ENCODE measurements around the gene CALML6.

DNA sequence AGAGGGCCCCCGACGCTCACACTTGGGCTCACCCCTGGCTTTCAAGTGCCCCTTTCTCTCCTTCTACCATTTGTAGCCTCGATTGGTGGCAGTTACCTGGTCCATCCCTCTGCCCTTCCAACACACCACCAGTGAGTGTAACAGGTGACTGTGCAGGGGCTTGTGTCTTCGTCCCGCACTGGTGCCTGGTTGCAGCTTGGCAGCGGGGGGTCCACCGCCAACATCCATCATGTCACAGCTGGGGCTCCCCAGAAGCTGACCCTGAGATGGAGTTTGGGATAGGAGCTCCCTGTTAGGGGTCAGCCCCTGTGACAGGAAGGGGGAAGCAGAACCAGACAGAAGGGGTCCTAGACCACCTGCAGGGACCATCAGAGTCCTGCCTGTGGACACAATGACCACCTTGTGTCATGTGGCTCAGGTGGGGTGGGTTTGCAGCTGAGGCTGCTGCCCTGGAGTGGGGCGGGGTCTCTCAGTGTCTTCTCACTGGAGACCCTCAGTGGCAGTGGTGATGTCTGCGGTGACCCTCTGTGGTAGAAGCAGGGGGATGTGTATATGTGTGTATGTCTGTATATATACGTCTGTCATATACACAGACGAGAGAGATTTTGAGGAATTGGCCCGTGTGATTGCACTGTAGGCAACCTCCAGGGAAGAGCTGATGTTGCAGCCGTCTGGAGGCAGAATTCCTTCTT is 3.6 kb upstream of the CALML6 start:
- TF ChIP-seq, protein P1, sequence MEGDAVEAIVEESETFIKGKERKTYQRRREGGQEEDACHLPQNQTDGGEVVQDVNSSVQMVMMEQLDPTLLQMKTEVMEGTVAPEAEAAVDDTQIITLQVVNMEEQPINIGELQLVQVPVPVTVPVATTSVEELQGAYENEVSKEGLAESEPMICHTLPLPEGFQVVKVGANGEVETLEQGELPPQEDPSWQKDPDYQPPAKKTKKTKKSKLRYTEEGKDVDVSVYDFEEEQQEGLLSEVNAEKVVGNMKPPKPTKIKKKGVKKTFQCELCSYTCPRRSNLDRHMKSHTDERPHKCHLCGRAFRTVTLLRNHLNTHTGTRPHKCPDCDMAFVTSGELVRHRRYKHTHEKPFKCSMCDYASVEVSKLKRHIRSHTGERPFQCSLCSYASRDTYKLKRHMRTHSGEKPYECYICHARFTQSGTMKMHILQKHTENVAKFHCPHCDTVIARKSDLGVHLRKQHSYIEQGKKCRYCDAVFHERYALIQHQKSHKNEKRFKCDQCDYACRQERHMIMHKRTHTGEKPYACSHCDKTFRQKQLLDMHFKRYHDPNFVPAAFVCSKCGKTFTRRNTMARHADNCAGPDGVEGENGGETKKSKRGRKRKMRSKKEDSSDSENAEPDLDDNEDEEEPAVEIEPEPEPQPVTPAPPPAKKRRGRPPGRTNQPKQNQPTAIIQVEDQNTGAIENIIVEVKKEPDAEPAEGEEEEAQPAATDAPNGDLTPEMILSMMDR (IDR thresholded peaks at IDR 0.05), result no peak
- no peak for TF ChIP-seq POLR2AphosphoS5 (IDR thresholded peaks at IDR 0.05; ENCODE audit: low read depth, low read length)
